Naive B cell (primary cell): ENCODE data around the gene GALNT9. TPM values are rescaled to one million over a fixed set of nuclear protein-coding genes. Genes with fewer than 3 reads are reported as not detected.
"Not testable (repeated sequence)": the region's sequence is repeated elsewhere in the genome, so short reads cannot be mapped to it uniquely, and the experiment has no call there.

Experiments used
- ATAC-seq, 2 donors: fragments of 150-1000 bp; cut with Tn5 transposase; 2 replicates each; pipeline ENCODE4 v1.10.0; 2021; ENCODE audit warnings: low read depth in 2 of 2, mild to moderate bottlenecking in 2 of 2, moderate library complexity in 2 of 2
- DNase-seq: peaks from one replicate; pipeline ENCODE4 v3.0.0; 2022
- H3K27ac Mint-ChIP-seq, 6 donors: one replicate each; pipeline ENCODE4 v1.8.0; 2020 to 2022; ENCODE audit warnings: mild to moderate bottlenecking in 6 of 6, mixed read lengths in 6 of 6, moderate library complexity in 5 of 6, inconsistent platforms in 2 of 6
- H3K27me3 Mint-ChIP-seq, 3 donors: one replicate each; pipeline ENCODE4 v1.8.0; 2021 to 2022; ENCODE audit warnings: mixed read lengths in 3 of 3, mild to moderate bottlenecking in 1 of 3
- H3K36me3 Mint-ChIP-seq, 2 donors: one replicate each; pipeline ENCODE4 v1.8.0; 2020 to 2022; ENCODE audit warnings: mixed read lengths in 2 of 2, inconsistent platforms in 1 of 2, mild to moderate bottlenecking in 1 of 2
- H3K4me1 Mint-ChIP-seq, 3 donors: one replicate each; pipeline ENCODE4 v1.8.0; 2020 to 2022; ENCODE audit warnings: mixed read lengths in 3 of 3, inconsistent platforms in 1 of 3, mild to moderate bottlenecking in 1 of 3, moderate library complexity in 1 of 3
- H3K4me3 Mint-ChIP-seq, 8 donors: one replicate each; pipeline ENCODE4 v1.8.0; 2020 to 2022; ENCODE audit warnings: mild to moderate bottlenecking in 8 of 8, mixed read lengths in 8 of 8, moderate library complexity in 8 of 8, inconsistent platforms in 2 of 8
- H3K9me3 Mint-ChIP-seq, 7 donors: one replicate each; pipeline ENCODE4 v1.8.0; 2020 to 2022; ENCODE audit warnings: mixed read lengths in 7 of 7, mild to moderate bottlenecking in 5 of 7, inconsistent platforms in 2 of 7, moderate library complexity in 1 of 7
- polyA plus RNA-seq, 6 donors: library from polyadenylated mRNA; unstranded; fragments of 300-500 nt; fragmentation: Illumina TruSeq; gene quantifications; one replicate each; pipeline ENCODE4 v1.2.3, GENCODE V29; 2021; ENCODE audit warnings: low read depth in 6 of 6

The GALNT9 gene
- polyA plus RNA-seq, 6 donors from 2014 or later = 0.43 to 3.0 (median 0.74) TPM; not detected in 3

DNA sequence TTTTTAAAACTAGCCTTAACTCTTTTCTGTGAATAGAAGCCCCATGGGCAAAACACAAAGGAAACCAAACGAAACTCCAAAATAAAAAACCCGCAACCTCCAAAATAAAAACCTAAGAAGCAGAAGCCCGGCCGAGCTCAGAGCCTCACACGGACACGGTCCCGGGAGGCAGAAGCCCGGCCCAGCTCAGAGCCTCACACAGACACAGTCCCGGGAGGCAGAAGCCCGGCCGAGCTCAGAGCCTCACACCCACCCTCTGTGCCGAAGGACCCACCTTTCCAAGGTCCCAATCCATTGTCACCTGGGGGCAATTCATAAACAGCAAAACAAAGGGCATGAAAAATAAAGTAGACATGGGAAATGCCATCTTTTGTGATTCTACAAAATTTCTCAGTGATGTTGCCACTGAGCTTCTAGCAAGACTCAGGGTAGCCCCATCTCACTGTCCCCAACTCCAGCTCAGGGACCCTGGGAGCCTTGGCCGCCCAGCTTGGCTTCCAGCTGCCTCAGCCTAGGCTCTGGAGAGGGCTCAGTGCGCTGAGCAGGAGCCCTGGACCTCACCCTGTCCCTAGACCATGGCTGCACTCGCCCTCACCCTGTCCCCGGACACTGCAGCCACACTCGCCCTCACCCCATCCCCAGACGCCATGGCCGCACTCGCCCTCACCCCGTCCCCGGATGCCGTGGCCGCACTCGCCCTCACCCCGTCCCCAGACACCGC is 82.2 kb downstream of the GALNT9 start:
- peaks cover 8 to 14% (median 8%) of the 10 kb centered on the region in 3 donors for H3K4me1 Mint-ChIP-seq
- H3K27me3 Mint-ChIP-seq = peaks cover 3 to 12% (median 9%) of the 10 kb centered on the region in 3 donors
- no peak overlapping the region for H3K27ac Mint-ChIP-seq
- H3K36me3 Mint-ChIP-seq = no peaks in the 10 kb centered on the region
- DNase-seq = no peak
- no peak overlapping the region for H3K4me3 Mint-ChIP-seq
- H3K9me3 Mint-ChIP-seq = peaks cover 0 to 6% (median 0%) of the 10 kb centered on the region in 7 donors
- ATAC-seq = no peak

DNA sequence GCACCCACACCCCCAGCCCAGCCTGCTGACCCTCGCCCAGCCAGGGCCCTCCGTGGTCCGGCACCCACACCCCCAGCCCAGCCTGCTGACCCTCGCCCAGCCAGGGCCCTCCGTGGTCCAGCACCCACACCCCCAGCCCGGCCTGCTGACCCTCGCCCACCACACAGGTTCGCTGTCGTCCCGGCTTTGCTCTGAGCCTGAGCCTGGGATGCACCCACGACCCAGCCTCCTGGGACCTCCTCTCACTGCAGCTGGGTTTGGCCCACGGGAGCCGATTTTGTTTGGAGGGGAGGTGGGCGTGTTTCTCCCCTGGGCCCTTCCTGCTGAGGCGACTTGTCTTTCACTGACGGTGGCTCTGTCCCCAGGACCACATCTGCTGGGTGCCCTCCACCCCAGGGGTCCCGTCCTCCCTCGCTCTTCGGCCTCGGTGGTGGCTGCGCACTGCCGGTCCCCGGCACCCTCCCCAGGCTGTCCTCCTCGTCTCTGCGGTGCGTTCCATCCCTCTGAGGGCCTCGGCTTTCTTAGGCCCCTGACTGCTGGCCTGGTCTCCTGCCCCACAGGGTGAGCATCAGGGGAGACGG is 83.8 kb downstream of the GALNT9 start:
- Mint-ChIP-seq H3K4me3 (no peak overlapping the region), H3K27me3 (peaks cover 3 to 12% (median 9%) of the 10 kb centered on the region in 3 donors), H3K27ac (no peak overlapping the region), H3K9me3 (peaks cover 0 to 6% (median 0%) of the 10 kb centered on the region in 7 donors), H3K36me3 (no peaks in the 10 kb centered on the region), H3K4me1 (peaks cover 8 to 14% (median 8%) of the 10 kb centered on the region in 3 donors)
- ATAC-seq (no peak), DNase-seq (no peak)

DNA sequence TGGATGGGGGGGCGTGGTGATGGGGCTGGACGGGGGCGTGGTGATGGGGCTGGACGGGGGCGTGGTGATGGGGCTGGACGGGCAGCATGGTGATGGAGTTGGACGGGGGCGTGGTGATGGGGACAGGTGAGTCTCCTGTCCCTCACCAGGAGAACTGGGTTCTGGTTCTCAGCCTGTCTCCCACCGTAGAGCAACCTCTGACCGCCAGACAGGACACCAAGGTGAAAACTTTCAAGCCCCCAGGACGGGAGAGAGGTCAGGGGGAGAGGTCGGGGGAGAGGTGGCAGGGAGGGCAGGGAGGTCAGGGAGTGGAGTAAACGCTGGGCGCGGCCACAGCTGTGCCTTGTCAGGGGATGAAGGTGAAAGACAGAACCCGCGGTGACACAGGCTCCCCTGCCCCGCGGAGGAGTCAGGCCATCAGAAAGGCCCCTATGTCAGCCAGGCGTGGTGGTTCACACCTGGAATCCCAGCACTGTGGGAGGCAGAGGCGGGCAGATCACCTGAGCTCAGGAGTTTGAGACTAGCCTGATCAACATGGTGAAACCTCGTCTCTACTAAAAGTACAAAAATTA is 84.6 kb downstream of the GALNT9 start:
- ATAC-seq (no peak), DNase-seq (no peak)
- Mint-ChIP-seq H3K27me3 (peaks cover 3 to 9% (median 9%) of the 10 kb centered on the region in 3 donors), H3K27ac (no peak overlapping the region), H3K36me3 (no peaks in the 10 kb centered on the region), H3K4me3 (no peak overlapping the region), H3K4me1 (peaks cover 8 to 14% (median 8%) of the 10 kb centered on the region in 3 donors), H3K9me3 (peaks cover 0 to 6% (median 0%) of the 10 kb centered on the region in 7 donors)

DNA sequence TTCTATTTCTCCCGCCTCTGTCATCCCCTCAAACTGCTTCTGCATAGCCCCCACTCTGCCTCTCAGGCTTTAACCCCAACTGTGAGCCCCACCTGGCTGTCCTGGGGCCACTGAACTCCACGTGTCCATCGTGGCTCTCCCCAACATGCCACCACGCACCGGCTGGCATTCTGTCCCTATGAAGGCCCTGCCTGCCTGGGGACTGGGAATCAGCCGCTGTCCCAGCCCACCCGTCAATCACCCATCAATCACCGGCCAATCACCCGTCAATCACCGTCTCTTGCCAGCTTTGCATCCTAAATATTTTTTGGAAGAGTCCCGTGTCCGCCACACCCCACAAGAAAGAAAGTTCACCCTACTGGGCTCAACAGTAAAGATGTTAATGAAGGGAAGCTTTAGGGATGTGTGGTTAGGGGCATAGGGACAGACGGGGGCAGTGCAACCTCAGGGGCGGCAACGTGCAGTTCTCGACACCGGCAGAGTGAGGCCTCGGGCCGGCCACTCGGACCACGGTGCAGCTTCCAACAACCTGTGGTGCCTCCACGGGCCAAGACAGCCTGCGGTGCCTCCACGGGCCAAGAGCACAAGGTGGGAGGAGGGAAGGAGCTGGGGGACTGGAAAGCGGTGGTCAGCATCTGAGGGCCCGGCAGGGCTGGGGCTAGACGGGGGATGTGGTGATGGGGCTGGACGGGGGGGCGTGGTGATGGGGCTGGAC is 85.6 kb downstream of the GALNT9 start:
- H3K4me1 Mint-ChIP-seq = peaks cover 8 to 22% (median 10%) of the 10 kb centered on the region in 3 donors
- ATAC-seq = no peak
- peak overlapping the region in 1 of 6 donors; percentile 75 for H3K27ac Mint-ChIP-seq
- DNase-seq = no peak
- H3K4me3 Mint-ChIP-seq = peak overlapping the region in 2 of 8 donors; percentile 4 to 42
- H3K36me3 Mint-ChIP-seq = no peaks in the 10 kb centered on the region
- peaks cover 0 to 12% (median 0%) of the 10 kb centered on the region in 7 donors for H3K9me3 Mint-ChIP-seq
- peaks cover 6 to 9% (median 7%) of the 10 kb centered on the region in 3 donors for H3K27me3 Mint-ChIP-seq

DNA sequence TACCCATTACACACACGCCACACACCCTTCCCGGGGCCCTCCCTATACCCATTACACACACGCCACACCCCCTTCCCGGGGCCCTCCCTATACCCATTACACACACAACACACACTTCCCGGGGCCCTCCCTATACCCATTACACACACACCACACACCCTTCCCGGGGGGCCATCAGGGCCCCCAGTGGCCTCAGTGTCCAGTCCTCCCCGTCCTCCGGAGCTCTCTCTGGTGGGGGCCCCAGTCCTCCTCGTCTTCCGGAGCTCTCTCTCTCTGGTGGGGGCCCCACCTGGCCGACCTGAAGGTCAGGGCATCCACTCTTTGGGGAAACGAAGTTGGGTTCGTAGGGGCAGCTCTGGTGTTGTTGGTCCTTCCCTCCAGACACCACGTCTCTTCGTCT is 86.2 kb downstream of the GALNT9 start:
- peaks cover 8 to 19% (median 11%) of the 10 kb centered on the region in 3 donors for H3K4me1 Mint-ChIP-seq
- not testable (repeated sequence) for H3K4me3 Mint-ChIP-seq, H3K36me3 Mint-ChIP-seq, DNase-seq, ATAC-seq, H3K27me3 Mint-ChIP-seq
- peaks cover 0 to 12% (median 0%) of the 10 kb centered on the region in 7 donors for H3K9me3 Mint-ChIP-seq
- H3K27ac Mint-ChIP-seq = peak overlapping the region in 3 of 6 donors; percentile 13 to 75 (median 59)

DNA sequence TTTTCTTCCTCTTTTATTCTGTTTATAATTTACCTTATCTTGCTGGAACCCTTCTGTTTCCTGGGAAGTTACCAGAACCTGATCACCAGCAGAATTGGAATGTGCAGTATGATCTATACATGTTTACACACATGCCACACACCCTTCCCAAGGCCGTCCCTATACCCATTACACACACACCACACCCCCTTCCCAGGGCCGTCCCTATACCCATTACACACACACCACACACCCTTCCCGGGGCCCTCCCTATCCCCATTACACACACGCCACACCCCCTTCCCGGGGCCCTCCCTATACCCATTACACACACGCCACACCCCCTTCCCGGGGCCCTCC is 88.8 kb downstream of the GALNT9 start:
- Mint-ChIP-seq H3K9me3 (peaks cover 0 to 12% (median 1%) of the 10 kb centered on the region in 7 donors), H3K4me1 (peaks cover 8 to 19% (median 11%) of the 10 kb centered on the region in 3 donors), H3K27me3 (peaks cover 0 to 11% (median 0%) of the 10 kb centered on the region in 3 donors)
- not testable (repeated sequence) for ATAC-seq, H3K4me3 Mint-ChIP-seq, H3K36me3 Mint-ChIP-seq, H3K27ac Mint-ChIP-seq, DNase-seq

DNA sequence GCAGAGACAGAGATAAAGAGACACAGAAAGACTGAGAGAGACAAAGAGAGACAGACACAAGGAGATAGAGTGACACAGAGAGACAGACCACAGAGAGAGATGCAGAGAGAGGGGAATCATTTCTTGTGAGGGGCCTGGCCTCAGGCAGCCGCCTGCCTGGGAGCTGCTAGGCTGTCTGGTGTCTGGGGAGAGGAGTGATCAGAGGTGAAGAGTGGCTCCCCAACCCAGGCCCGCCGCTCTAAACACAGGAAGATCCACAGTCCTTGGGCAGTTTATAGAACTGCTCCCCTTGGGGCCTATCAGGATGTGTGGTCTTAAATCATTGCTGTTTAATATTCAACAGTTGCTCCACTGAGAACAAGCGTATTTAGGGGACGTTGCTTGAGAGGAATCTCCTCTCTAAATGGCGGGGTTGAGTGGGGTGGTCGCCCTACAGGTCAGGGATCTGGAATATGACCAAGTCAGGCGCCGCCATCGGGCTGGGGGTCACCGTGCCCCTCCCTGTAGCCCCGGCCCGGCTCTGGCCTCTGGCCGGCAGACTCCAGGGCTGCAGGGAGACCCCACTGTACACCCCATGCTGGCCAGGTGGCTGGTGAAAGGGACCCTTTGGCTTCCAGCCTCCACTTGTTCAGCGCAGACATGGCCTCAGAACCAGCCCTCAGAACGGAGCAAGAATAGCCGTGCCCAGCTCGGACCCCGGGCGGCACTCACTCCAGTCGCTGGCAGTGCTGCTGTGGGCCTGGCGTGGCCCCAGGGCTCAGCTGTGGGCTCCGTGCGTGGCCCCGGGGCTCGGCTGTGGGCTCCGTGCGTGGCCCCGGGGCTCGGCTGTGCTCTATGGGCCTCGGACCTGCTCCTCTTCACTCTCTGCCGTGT is 89.4 kb downstream of the GALNT9 start:
- no peak overlapping the region for H3K4me3 Mint-ChIP-seq
- no peak for ATAC-seq
- peaks cover 0 to 12% (median 1%) of the 10 kb centered on the region in 7 donors for H3K9me3 Mint-ChIP-seq
- peaks cover 8 to 19% (median 11%) of the 10 kb centered on the region in 3 donors for H3K4me1 Mint-ChIP-seq
- peaks cover 0 to 11% (median 4%) of the 10 kb centered on the region in 3 donors for H3K27me3 Mint-ChIP-seq
- H3K27ac Mint-ChIP-seq = peak overlapping the region in 2 of 6 donors; percentile 10 to 21
- no peak for DNase-seq
- no peaks in the 10 kb centered on the region for H3K36me3 Mint-ChIP-seq

DNA sequence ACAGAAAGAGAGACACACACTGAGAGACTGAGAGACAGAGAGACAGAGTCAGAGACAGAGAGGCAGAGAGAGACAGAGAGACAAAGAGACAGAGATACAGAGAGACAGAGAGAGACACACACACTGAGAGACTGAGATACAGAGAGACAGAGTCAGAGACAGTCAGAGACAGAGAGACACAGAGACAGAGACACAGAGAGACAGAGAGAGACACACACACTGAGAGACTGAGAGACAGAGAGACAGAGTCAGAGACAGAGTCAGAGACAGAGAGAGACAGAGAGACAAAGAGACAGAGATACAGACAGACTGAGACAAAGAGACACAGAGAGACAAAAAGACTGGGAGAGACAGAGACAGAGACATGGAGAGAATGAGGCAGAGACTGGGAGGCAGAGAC is 90.0 kb downstream of the GALNT9 start:
- peaks cover 8 to 19% (median 11%) of the 10 kb centered on the region in 3 donors for H3K4me1 Mint-ChIP-seq
- peak overlapping the region in 2 of 6 donors; percentile 21 to 22 for H3K27ac Mint-ChIP-seq
- peaks cover 0 to 11% (median 6%) of the 10 kb centered on the region in 3 donors for H3K27me3 Mint-ChIP-seq
- no peaks in the 10 kb centered on the region for H3K36me3 Mint-ChIP-seq
- no peak for DNase-seq
- no peak for ATAC-seq
- H3K4me3 Mint-ChIP-seq = no peak overlapping the region
- H3K9me3 Mint-ChIP-seq = peaks cover 0 to 12% (median 1%) of the 10 kb centered on the region in 7 donors

DNA sequence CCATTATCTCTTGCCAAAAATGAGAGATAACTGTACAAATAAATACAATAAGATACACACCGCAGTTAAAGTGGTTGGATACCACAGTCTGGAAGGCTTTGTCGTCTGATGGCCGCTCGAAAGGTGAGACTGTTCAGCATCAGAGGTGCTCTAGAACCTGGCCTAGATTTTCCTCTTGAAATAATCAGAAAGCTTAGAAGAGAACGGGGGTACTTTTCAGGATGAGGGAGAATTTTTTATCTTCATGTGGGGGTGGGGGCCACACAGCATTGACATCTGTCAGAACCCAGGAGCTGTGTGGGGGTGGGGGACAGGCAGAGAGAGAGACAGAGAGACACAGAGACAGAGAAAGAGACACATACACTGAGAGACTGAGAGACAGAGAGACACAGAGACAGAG is 90.5 kb downstream of the GALNT9 start:
- H3K27me3 Mint-ChIP-seq = peaks cover 0 to 11% (median 6%) of the 10 kb centered on the region in 3 donors
- peak overlapping the region in 4 of 6 donors; percentile 12 to 82 (median 24) for H3K27ac Mint-ChIP-seq
- no peak overlapping the region for H3K4me3 Mint-ChIP-seq
- peaks cover 0 to 11% (median 1%) of the 10 kb centered on the region in 7 donors for H3K9me3 Mint-ChIP-seq
- DNase-seq (no peak), ATAC-seq (no peak)
- peaks cover 6 to 18% (median 9%) of the 10 kb centered on the region in 3 donors for H3K4me1 Mint-ChIP-seq
- H3K36me3 Mint-ChIP-seq = no peaks in the 10 kb centered on the region

DNA sequence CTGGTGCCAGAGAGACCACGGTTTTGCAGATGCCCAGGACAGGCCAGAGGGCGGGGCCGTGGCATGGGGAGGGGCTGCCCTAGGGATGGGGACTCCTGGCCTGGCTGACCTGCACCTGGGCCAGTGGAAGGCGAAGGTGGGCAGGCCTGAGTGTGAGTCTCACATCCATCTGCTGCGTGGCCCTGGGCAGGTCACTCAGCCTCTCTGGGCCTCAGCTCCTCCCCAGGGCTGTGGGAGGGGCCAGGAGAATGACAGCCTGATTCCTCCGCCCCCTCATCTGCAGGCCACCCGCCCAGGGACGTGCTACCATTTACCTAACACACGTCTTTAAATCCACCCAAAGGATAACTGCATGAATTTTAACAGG is 90.9 kb downstream of the GALNT9 start:
- H3K27ac Mint-ChIP-seq = peak overlapping the region in 2 of 6 donors; percentile 22 to 82
- DNase-seq (no peak), ATAC-seq (no peak)
- H3K4me3 Mint-ChIP-seq = no peak overlapping the region
- peaks cover 0 to 7% (median 1%) of the 10 kb centered on the region in 7 donors for H3K9me3 Mint-ChIP-seq
- peaks cover 2 to 14% (median 5%) of the 10 kb centered on the region in 3 donors for H3K4me1 Mint-ChIP-seq
- peaks cover 0 to 11% (median 6%) of the 10 kb centered on the region in 3 donors for H3K27me3 Mint-ChIP-seq
- no peaks in the 10 kb centered on the region for H3K36me3 Mint-ChIP-seq

DNA sequence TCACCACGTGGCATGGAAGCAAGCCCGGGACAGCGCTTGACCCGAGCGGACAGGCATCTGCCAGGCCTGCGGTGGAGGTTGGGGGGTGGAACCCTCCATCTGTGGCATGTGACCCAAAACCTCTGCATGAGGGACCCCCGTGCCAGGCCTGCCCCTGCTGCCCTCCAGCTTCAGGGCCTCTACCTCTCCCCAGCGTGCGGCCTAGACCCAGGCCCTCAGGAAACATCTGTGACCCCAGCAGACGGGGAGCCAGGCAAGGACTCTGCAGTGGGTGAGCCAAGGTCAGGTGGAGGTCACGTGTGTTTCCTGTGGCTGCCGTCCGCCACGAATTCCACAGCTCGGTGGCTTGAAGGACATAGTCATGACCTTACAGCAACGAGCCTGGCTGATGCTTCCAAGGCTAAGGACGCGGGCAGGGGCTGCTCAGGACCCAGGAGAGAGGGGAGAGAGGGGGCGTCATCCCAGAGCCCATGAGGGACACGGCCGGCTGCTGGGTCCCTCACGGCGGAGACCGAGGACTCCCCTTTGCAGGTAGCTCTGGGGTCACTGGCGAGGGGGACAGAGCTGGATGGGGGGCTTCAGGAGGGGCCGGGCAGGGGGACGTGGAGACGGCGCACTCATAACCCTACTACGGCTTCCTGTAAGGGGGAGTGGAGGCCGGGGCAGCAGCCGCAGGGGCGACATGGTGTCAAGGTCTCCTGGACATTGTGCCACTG is 91.5 kb downstream of the GALNT9 start:
- Mint-ChIP-seq H3K36me3 (no peaks in the 10 kb centered on the region), H3K27me3 (peaks cover 0 to 11% (median 6%) of the 10 kb centered on the region in 3 donors), H3K27ac (no peak overlapping the region), H3K4me1 (peaks cover 0 to 11% (median 2%) of the 10 kb centered on the region in 3 donors), H3K4me3 (no peak overlapping the region), H3K9me3 (peaks cover 0 to 6% (median 1%) of the 10 kb centered on the region in 7 donors)
- ATAC-seq (no peak), DNase-seq (no peak)
